ENCODE results near the gene PRKACA.
A peak's percentile ranks its signal among the peaks of the same experiment; 100 is the strongest.

PRKACA gene

DNA sequence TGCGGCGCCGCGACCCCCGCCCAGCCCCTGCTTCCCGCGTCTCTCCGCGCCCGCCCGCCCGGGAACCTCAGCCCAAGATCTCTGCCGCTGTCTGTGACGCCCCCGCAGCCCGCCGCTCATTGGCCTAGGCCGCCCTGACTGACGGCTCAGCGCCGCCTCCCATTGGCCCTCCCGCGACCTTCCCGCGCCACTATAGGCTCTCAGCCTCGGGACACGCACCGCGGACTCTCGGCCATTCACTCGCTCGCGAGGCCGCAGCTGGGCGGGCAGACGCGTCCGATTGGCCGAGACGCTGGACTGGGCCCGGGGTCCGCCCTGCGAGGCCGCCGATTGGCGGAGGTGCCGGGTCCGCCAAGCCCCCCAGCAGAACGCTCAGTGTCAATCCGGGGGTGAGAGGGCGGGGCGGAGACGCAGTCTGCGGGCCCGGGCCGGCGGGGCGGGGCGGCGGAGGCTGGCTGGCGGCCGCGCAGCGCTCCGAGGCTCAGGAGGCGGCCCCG lies at the start of gene PRKACA:
TSS of gene PRKACA (minus strand) at position 95 of the 497 bp plus-strand sequence. CDS start 215 bp downstream, outside the sequence.
- peak; percentile 98 for DNase-seq (ENCODE audit: low read depth in 2 of 2)

DNA sequence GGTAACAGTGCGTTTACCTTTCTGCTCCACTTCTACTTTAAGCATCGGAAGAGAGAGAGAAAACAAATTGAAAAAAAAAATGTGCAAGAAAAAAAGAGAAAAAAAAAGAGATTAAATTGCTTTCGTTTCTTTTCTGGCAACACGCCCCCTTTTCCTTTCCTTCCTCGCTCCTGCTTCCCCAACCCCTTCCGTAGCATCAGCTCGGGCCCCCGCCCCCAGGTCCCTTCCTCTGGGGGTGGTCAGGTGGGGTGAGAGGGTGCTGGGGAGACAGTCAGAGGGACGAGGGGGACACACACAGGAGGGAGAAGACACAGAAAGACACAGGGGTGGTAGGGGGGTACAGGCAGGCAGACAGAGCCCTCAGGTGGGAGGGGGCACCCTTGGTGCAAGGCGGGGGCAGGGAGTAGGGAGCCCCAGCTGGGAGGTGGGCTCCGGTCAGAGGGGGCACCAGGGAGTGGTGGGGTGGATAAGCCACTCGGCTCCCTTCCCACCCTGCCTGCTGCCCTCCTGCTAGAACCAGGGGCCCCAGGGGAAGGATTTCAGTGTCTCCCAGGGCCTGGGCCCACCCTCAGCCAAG lies 49.5 kb upstream of the PRKACA start:
- no peak for DNase-seq (ENCODE audit: low read depth in 2 of 2)

DNA sequence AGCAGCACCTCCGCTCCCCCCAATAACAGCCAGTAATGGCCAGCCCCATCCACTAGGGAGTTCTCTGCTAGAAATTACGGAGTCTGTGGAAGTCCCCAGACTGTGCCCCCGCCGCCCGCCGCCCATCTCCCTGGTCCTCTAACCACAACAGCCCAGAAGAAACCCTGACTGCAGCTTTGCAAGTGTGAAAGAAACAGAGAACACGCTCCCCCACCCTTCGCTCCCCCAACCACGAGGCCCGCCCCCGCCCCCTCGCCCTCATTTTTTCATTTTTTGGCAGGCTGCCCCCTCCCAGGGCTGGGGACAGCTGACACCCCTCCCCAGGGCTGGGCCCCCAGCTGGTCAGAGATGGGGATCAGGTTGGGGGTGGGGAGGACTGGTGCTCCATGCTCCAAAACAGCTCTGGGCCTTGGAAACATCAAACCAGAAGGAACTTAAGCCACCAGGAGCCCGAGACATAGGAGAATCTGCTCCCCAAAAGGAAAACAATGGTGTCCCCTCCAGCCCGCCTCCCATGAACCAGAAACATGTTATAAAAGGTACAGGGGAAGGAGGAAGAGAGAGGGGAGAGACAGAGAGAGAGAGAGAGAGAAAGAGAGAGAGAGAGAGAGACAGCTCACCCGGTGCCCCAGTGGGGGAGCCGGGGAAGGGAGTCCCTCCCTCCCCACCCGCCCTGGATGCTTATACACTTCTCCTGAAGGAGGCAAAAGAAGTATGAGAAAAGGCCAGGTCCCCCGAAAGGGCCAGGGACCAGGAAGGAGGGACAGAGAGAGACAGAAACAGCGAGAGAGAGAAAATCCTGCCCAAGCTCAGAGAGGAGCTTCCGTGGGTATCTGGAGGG lies 48.6 kb upstream of the PRKACA start:
- DNase-seq (ENCODE audit: low read depth in 2 of 2): peak in 1 of 2 donors; percentile 17

DNA sequence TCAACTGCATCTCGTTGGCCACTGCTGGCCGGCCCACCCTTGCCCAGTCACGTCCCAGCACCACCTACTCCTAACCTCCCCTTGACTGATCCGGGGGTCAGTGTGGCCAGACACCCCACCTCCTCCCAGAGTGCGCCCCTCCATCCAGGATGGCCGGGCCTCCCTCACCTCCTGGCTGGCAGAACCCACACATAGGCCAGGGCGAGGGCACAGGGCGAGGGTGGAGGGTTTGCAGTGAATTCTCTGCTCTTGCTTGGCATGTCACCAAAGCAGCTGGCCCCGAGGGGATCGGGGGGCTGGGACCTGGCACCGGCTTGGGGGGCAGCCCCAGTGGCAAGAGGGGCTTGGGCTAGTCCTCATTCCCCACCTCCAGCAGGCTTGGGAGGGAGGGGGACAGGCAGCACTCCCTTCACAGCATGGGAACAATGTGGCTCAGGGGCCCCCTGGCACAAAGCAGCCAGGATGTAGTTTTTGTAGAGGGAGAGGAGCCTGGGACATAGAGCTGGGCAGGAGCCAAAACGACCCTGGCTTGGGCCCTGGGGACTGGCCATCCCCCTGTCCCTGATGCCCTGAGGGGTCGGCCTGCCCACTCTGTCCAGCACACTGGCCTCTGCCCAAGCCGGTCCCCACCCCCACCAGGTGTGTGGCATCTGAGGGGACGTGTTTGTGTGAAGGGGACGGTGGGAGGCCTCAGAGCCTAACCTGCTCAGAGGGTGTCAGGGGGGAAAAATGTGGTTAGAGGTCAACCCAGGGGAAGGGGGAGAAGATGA lies 47.3 kb upstream of the PRKACA start:
- DNase-seq (ENCODE audit: low read depth in 2 of 2): no peak

DNA sequence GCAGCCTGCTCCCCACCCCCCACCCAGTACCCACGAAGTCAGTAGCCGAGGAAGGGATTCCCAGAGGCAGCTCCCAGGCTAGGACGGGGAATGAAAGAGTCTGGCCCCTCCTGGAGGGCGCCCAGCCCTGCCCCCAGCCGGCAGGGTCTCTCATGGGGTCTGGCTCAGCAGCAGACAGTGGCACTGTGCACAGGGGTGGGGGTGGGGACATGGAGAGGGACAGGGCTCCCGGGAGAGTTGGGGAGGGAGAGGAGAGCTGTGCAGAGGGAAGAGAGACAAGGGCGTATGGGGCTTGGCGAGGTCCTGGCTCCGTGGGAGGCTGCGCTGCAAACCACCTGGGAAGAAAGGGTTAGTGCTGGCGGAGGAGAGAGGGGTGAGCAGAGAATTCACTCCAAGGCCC lies 46.5 kb upstream of the PRKACA start:
- DNase-seq (ENCODE audit: low read depth in 2 of 2): no peak

DNA sequence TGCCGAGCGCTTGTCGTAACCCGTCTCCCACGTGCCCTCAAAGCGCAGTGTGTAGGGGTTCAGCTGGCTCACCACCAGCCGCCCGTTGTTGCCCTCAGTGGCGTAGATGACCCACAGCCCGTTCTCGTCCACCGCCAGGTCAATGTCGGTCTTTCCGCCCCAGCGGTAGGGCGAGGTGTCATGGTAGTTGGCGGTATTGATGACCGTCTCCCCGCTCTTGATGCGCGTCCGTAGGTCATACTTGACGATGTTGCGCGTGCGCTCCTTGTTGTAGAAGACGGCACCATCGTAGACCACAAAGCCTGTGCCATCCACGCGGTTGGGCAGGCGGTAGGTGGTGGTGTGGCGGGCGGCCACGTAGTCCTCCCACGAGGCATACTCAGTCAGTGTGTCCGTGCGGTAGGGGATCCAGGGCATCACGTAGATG lies 45.3 kb upstream of the PRKACA start:
- DNase-seq (ENCODE audit: low read depth in 2 of 2): no peak

DNA sequence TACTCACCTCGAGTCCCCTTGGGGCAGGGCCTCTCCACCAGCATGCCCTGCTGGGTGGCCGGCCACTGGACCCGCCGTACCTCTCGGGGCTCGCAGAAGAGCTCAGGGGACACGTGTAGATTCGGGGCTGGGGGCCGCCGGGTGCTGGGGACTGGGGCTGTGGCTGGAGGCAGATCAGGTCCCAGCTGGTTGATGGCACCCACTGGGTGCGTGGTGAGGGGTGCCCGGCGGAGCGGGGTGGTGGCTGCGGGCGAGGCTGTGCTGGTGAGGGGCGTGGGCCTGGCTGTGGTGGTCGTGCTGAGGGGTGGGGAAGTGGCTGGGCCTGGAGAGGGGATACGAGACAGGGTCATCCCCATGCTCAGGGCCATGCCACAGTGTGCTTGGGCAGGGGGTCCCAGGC lies 43.7 kb upstream of the PRKACA start:
- DNase-seq (ENCODE audit: low read depth in 2 of 2): no peak

DNA sequence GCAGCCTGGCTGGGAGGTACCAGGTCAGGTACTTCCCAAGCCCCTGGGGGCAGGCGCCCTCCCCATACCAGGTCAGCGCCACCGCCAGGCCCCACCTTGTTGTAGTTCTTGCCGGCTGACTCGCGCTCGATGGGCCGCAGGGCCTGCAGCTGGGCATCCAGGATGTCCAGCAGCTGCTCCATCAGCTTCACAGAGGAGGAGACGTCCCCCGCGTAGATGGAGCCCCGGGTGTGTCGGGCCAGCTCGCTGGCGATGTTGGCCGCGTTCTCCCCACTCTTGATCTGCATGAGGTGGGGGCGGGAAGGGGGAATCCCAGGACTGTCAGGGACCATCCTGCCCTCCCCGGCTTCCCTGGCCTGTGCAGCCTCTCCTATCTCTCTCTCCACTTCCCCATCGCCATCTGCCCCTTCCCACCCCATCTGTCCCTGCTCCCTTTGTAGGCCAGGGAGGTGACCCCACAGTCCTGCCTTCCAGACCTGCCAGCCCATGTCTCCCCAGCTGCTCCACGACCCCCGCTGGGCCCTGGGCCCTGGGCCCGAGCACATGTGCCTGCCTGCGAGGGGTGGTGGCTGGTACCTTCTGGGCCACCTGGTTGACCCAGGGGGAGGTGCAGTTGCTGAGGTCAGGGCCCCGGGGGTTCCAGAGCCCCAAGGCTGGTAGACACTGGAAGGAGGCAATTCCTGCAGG lies 42.6 kb upstream of the PRKACA start:
- no peak for DNase-seq (ENCODE audit: low read depth in 2 of 2)

DNA sequence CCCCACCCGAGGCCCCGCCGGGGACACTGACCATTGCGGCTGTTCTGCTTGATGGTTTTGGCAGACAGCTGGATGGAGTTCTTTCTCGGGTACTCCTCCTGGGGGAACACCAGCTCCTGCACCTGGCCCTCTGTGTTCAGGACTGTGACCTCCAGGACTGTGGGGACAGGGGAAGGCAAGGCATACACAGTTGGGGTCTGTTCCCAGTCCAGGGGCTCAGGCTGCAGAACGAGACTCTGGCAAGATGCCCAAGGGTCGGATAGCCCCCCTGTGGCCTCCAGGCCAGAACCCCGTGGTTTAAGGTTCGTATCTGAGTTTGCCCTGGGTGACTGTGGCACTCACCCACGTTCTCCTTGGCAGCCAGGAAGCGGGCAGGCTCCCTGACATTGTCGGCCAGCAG lies 41.5 kb upstream of the PRKACA start:
- no peak for DNase-seq (ENCODE audit: low read depth in 2 of 2)

DNA sequence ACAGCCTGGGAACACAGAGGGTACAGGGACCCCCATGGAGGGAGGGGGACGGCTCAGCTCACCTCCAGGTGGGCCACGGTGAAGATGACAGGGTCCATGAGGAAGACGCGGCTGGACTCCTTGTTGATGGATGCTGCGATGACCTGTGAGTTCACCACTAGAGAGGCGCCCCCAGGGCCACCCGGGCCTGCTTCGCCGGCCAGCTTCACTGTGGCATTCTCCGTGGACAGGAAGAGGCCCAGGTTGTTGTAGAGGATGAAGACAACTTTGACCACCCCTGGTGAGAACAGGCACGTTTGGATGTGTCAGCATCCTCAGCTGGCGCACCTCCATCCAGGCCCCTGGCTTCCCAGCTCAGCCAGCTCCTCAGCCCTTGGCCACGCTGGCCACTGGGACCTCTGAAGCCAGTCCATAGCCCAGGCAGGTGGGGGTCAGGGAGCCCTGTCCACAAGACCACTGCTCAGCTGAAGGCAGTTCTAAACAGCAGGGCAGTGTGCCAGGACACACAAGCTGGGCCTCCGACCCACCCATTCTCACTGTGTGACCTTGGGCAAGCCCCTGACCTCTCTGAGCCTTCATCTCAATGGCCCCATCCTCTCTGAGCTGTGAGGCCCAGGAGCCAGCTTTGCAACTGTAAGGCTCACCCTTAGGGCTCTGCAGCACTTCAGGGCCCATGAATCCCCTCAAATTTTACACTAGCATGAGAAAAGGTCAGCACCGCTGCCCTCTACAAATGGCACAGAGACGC lies 40.9 kb upstream of the PRKACA start:
- no peak for DNase-seq (ENCODE audit: low read depth in 2 of 2)

DNA sequence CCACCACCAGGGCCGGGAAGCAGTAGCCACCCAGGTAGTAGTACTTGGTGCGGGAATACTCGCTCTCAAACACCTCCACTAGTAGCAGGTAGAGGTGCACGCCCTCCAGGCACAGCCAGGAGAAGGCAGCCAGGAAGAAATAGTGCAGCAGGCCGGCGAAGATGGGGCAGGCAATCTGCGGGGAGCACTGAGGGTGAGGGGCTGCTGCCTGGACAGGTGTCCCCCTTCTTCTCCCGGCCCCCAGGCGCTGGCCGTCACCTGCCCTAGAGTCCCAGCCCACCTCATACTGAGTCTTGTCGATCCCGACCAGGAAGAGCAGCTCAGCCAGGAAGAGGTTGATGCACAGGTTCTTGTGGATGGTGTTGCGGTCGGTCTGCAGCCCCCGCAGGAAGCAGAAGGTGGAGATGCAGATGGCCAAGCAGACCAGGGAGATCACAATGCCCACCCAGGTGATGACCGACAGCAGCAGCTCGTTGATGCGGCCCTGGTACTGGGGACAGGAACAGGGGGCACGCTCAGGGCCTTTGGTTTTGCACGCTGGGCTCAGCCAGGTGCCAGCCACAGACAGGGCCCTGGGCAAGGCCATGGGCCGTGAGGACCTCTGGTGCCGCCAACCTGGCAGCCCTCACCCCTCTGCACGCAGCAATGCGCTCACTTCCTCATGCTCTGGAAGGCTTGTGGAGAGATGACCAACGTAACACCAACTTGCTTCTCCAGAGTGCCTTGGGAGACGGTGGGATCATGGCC lies 39.6 kb upstream of the PRKACA start:
- no peak for DNase-seq (ENCODE audit: low read depth in 2 of 2)

DNA sequence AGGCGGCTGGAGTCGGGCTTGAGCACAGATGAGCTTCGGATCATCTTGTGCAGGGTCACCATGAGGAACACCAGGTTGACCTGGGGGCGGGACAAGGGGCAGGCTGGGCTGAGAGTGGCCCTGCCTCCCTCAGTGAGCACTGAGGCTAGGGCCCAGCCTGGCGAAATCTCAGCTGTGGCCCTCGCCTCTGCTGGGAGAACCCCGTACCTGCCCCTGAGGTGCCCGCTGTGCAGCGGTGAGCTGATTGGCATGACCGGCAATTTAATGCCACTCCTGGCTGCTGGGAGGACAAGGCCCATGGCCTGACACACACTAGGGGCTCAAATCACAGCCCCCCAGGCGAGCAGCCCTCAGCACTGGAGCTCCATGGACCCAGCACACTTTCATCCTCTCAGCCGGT lies 38.6 kb upstream of the PRKACA start:
- DNase-seq (ENCODE audit: low read depth in 2 of 2): no peak

DNA sequence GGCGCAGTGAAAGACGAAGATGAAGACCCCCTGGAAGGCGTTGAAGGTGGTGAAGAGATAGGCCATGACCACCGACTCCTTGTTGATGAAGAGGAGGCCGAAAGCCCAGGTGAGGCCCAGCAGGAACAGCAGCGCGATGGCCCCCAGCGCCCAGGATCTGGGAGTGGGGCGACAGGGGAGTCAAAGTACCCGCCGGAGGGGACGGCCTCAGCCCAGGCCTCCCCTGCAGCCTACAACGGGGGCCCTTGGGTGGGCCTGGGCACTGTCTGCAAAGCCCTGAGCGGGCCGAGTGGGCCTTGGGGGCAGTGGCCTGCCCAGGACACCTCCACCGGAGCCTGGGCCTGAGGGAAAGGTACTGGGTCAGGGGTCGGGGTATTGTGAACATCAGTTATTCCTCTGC lies 37.8 kb upstream of the PRKACA start:
- DNase-seq (ENCODE audit: low read depth in 2 of 2): no peak

DNA sequence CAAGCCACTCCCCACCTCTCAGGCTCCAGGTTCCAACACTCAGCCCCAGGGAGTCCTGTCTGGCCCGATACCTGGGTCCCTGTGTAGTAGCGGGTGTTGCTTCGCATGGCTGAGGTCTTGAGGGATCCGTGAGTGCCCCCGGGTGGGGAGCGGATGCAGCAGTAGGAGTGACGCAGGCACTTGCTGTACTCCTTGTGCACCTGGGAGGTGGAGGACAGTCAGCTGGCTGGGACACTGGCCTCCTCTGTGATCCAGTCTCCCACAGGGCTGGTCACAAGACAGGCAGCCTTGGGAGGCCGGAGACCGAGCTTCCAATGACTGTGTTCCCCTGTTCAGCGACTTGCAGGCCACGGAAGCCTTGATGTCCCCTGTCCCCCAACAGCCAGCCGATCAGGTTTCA lies 35.2 kb upstream of the PRKACA start:
- DNase-seq (ENCODE audit: low read depth in 2 of 2): no peak

DNA sequence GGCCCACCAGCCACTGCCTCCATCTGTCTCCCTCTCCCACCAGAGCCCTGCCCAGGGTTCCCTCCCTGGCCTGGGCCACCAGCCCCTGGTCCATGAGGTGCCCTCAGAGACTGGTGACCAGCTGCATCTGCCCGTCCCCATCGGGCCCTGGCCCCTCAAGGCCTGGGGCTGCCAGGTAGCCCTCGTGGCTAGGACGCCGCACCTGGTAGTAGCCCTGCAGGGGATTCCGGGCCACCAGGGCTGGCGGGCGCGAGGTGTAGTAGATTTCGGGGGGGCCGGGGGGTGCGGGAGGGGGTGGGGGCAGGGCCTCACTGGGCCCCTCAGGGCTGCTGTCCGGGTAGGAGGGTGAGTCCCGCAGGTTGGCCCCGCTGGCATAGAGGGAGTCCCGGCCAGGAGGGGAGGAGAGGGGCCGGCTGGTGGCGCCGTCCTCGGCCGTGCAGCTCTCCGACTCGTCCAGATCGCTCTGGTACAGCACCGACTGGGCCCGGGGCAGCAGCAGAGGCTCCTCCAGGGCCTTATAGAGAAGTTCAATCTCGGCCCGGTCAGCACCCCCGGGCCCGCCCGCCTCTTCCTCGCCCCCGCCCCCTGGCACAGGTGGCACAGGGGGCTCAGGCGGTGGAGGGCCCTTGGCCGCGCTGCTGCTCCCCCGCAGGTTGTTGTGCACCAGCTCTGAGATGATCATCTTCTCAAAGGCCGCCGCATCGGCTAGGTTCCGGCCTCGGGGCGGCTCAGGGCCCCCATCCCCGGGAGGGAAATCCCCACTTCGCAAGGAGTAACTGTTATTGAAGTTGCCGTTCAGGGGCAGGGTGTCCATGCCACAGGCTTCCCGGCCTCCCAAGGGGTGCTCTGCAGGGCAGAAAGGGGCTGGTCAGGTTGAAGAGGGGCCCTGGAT lies 33.5 kb upstream of the PRKACA start:
- no peak for DNase-seq (ENCODE audit: low read depth in 2 of 2)

DNA sequence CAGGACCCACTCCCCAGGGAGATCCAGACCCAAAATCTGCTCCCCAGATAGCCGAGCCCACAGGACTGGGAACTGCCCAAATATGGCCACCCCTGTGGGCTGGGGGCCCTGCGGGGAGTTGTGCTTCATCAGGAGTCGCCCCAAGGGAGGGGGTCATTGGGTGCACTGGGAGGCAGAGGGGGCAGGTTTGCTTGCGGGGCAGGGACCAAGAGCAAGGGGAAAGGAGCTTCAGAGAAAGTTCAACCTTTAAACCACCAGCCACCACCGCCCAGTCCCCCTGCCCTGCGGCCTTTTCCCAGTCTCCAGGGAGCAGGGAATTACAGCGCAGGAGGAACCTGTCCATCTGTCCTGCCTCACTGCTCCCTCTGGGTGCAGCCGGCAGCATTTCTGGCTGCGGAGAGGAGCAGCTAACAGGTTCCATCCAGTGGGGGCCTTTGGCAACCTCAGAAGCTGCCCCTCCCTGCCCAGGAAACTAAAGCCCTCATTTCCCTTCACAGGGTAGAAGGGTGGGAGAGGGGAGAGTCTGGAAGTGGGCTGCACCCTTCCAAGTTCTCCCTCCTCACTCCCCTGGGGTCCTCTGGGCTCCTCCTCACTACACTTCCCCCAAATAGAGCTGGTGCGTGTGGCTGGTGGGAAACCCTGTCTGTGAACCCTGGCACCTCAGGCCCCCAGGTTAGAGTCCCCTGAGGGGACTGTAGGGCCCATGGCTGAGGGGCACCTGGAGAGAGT lies 32.6 kb upstream of the PRKACA start:
- no peak for DNase-seq (ENCODE audit: low read depth in 2 of 2)

DNA sequence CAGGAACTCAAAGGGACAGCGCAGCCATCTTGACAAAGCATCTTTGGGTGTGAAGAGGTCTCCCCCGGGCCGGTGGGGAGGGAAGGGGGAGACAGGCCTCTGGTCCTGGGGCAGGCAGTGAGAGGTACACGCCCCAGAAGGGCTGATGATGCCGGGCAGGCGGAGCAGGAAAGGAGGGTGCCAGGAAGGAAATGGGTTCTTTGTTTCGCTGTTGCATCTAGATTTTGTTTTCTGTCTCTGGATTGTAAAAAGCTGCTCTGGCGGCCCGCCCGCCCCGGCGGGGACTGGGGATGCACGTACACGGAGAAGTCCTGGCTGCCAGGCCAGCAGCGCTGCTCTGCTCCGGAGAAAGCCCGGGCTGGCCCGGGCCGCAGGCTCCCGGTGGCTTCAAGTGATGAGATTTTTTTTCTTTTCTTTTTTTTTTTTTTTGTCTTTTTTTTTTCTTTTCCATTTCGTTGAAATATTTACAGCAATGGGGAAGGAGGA lies 32.0 kb upstream of the PRKACA start:
- DNase-seq (ENCODE audit: low read depth in 2 of 2): no peak

DNA sequence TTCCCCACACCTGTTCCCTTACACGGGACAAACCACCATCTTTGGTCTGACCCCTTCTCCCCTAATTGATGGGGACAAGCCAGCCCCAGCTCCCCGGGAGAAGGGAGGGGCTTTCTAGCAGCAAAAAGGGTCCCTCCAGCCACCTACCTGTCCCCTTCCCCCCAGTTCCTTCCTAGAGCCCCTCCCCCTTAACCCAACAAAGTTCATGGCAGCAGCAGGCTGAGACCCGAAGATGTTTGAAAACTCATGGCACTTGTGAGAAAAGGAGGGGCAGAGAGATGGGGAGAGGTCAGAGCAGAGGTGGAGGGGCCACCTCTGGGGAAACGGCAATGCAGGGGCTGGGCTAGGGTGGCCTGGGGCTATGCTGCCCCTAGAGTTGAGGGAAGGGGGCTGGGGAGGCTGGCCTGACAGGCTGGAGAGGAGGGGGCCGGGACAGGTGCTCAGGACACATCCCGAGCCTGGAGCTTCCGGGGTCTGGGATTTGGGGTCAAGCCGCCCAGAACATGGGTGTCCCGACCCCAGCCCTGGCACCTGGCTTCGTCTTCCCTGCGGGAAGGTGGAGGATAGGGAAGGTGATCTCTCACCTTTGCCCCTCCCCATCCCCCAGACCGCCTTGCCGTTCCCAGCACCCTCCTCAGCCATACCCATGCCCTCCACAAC lies 31.3 kb upstream of the PRKACA start:
- no peak for DNase-seq (ENCODE audit: low read depth in 2 of 2)
